Right lung (tissue), 5 donors: ENCODE data around the gene NPFFR1. TPM values are rescaled to one million over a fixed set of nuclear protein-coding genes. Genes with fewer than 3 reads are reported as not detected.
"Not testable (repeated sequence)": the region's sequence is repeated elsewhere in the genome, so short reads cannot be mapped to it uniquely, and the experiment has no call there.

Experiments used
- DNase-seq, 2 donors: peaks; one replicate each; pipeline ENCODE4 v3.0.0-alpha.2; 2013
- polyA plus RNA-seq, 5 donors: library from polyadenylated mRNA; unstranded; fragments of 120-200 nt; gene quantifications; one replicate each; pipeline versions ENCODE4 v1.2.1 to v1.2.3, GENCODE V29; 2013; ENCODE audit warnings: inconsistent platforms in 1 of 5, low replicate concordance in 1 of 5; ENCODE audit not compliant: insufficient read length in 5 of 5, insufficient read depth in 1 of 5

The NPFFR1 gene
- polyA plus RNA-seq, 5 donors, result 0.22 to 0.66 (median 0.44) TPM

DNA sequence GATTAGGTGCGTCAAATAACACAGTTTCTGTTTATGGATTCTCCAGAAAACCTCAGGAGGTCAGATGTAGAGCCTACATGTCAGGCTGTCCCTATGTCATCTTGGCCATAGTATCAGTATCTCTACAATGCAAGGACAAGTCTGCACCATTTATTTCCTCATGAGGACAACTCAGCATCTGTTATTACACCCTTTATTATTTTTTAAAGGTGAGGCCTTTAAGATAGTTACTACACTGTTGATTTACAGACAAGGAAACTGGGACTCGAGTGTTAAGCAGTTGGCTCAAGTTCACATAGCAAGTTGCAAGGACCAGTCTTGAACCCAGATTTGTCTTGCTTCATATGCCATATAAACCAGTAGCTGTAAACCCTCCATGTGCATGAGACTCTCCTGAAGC, 27.3 kb downstream of the NPFFR1 start:
- no peak for DNase-seq

DNA sequence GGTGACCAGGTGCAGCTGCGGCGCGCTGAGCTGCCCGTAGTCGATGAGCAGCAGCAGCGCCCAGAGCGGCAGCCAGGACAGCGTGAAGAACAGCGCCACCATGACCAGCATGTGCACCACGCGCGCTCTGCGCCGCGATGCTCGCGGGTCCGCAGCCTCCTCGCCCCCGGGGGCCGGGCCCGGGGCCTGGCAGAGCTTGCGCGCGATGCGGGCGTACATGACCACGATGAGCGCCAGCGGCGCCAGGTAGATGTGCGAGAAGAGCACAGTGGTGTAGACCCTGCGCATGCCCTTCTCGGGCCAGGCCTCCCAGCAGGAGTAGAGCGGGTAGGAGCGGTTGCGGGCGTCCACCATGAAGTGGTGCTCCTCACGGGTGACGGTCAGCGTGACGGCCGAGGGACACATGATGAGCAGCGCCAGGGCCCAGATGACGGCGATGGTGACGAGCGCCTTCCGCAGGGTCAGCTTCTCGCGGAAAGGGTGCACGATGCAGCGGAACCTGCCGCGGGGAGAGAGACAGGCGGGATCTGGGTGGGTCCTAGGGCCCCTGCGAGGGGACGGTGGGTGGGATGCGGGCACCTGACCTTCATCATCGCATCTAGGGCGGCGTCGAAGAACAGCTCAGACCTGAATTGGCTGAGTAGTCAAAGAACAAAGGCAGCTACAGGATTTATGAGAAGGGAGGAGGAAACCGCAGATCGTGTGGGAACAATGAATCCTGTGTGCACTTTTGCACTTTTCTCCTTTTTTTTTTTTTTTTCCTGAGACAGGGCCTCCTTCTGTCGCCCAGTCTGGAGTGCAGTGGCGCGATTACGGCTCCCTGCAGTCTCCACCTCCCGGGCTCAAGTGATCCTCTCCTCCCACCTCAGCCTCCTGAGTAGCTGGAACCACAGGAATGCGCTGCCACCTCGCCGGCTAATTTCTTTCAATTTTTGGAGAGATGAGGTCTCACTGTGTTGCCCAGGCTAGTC, 28.2 kb downstream of the NPFFR1 start:
- peak in 1 of 2 donors; percentile 20 for DNase-seq

DNA sequence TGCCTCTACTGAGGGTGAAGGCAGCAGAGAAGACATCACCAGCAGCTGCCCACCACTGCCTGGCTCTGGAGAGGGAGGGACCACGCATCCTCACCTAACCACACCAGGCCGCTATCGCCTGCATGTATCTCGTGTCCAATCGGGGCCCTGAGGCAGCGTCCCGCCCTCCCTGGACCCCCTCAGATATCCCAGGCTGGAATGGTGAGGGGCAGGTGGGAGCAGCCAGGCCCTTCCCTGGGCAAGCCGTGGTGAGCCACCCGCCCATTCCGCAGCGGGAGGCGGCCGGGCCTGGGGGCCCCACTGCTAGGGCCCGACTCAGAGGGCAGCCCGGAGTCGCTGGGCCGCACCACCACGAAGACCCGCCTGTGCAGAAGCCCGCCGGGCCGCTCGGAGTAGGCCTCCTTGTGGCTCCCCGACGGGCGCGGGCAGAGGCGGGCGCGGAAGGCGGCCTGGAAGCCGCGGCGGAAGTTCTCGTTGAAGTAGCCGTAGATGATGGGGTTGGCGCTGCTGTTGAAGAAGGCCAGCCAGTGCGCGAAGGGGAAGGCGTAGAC, 29.0 kb downstream of the NPFFR1 start:
- DNase-seq, result no peak

DNA sequence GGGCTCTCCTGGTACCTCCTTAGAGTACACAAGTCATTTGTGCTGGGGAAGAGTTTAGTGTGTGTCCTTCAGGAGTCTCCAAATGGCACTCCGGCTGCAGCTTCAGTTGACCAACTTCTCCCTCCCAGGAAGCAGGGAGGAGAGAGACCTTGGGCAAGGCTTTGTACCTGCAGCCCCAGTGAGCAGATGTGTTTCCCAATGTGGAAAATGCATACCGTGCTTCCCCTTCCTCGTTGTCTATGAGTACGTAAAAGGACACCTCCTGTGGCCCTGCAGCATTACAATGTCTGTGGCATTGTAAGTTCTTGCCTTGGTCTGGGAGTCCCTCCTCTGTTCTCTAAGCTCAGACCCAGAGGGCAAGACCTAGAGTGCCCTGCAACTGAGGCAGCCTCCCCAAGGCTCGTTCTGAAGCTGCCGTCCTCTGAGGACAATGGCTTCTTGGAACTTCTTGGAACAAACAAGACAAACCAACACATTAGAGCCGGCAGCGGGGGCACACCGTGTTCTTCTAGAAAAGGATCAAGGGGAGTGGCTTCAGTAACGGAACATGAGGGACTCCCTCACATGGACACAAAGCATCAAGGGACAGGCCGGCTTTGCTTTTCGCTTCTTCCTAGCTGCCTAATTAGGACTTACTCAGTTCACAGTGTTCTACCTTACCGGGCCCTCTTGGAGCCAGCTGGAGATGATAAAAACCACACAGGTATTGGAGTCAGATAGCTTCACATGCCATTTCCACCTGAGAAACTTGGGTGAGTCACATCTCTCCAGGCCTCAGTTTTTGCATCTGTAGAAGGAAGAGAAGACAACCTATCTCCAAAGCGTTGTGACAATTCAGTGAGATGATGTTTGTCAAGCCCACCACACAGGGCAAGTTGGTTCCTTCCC, 29.7 kb downstream of the NPFFR1 start:
- DNase-seq, result no peak

DNA sequence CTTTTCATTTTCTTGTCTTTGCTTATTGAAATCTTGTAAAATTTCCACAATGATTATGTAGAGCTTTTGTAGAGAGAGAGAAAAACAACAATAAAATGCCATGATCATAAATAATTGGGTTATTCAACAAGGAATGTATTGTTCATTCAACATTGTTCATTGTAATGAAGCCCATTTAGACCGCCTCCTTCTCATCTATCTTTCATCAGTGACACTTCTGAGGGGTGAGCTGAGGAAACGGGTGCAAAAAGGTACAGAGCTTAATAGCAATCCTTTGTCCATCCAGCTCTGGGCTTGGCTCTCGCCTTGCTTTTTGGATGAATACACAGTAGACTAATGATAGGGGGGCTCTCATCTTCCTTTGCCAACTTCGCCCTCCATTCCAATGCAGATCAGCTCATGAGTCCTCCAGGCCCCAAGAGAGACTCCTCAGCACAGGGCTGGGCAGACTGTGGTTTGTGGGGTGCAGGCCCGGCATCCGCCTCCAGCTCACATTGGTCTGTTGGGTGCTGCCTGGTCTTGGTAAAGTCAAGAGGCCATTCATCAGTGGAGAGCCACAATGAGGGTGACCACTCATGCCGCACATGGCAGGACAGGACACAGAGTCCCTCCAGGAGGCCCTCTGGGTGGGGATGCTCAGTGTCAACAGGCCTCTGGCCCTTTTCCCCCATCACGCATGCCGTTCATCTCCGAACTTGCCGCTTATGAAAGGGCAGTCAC, 32.7 kb downstream of the NPFFR1 start:
- no peak for DNase-seq

DNA sequence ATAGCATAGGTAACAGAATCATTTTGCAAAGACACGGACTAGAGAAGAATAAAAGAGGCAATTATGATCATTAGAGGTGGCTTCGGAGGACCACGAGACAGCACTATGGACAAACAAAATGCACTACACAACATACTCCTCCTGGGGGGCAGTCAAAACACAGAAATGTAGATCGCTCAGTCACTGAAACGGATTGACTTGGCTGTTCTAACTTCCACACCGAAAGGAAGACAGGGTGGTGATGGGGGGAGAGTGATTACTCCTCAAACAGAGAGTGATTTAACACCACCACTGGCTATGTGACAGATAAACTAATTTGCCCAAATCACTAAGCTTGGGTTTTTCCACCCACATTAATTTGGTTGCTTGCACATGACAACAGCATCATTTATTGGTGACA, 36.4 kb downstream of the NPFFR1 start:
- no peak for DNase-seq

DNA sequence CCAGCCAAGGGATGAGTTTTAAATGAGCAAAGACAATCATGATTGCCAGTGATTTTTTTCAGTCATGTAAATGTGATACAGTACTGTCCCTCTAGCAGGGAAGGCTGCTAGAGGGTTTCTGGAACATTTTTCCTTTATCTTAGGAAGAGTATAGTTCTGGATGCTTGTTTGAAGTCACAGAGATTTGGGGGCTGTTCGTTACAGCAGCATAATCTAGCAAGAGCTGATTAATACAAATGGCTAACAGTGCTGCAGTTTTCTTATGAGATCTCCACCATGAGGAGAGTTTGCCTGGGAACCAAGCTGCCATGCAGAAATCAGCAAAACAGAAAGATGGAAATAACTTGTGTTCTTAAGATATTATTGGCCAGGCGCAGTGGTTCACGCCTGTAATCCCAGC, 42.7 kb downstream of the NPFFR1 start:
- DNase-seq, result no peak

DNA sequence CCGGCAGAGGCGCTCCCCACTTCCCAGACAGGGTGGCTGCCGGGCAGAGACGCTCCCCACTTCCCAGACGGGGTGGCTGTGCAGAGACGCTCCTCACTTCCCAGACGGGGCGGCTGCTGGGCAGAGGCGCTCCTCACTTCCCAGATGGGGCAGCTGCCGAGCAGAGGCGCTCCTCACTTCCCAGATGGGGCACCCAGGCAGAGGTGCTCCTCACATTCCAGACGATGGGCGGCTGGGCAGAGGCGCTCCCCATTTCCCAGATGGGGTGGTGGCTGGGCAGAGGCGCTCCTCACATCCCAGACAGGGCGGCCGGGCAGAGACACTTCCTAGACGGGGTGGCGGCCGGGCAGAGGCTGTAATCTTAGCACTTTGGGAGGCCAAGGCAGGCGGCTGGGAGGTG, 43.8 kb downstream of the NPFFR1 start:
- not testable (repeated sequence) for DNase-seq

DNA sequence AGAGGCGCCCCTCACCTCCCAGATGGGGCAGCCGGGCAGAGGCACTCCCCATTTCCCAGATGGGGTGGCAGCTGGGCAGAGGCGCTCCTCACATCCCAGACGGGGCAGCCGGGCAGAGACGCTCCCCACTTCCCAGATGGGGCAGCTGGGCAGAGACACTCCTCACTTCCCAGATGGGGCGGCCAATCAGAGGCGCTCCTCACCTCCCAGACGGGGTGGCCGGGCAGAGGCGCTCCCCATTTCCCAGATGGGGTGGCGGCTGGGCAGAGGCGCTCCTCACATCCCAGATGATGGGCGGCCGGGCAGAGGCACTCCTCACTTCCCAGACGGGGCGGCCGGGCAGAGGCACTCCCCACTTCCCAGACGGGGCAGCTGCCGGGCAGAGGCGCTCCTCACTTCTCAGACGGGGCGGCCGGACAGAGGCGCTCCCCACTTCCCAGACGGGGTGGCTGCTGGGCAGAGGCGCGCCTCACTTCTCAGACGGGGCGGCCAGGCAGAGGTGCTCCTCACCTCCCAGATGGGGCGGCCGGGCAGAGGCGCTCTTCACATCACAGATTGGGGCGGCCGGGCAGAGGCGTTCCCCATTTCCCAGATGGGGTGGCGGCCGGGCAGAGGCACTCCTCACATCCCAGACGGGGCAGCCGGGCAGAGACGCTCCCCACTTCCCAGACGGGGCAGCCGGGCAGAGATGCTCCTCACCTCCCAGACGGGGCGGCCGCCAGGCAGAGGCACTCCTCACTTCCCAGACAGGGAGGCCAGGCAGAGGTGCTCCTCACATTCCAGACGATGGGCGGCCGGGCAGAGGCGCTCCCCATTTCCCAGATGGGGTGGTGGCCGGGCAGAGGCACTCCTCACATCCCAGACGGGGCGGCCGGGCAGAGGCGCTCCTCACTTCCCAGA, 44.5 kb downstream of the NPFFR1 start:
- not testable (repeated sequence) for DNase-seq

DNA sequence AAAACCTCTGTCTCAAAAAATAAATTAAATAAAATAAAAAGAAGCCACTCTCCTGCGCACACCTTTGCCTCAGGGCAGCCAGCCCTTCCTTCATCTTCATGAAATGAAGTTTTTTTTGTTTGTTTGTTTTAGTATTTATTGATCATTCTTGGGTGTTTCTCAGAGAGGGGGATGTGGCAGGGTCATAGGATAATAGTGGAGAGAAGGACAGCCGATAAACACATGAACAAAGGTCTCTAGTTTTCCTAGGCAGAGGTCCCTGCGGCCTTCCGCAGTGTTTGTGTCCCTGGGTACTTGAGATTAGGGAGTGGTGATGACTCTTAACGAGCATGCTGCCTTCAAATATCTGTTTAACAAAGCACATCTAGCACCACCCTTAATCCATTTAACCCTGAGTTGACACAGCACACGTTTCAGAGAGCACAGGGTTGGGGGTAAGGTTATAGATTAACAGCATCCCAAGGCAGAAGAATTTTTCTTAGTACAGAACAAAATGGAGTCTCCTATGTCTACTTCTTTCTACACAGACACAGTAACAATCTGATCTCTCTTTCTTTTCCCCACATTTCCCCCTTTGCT, 45.8 kb downstream of the NPFFR1 start:
- not testable (repeated sequence) for DNase-seq

DNA sequence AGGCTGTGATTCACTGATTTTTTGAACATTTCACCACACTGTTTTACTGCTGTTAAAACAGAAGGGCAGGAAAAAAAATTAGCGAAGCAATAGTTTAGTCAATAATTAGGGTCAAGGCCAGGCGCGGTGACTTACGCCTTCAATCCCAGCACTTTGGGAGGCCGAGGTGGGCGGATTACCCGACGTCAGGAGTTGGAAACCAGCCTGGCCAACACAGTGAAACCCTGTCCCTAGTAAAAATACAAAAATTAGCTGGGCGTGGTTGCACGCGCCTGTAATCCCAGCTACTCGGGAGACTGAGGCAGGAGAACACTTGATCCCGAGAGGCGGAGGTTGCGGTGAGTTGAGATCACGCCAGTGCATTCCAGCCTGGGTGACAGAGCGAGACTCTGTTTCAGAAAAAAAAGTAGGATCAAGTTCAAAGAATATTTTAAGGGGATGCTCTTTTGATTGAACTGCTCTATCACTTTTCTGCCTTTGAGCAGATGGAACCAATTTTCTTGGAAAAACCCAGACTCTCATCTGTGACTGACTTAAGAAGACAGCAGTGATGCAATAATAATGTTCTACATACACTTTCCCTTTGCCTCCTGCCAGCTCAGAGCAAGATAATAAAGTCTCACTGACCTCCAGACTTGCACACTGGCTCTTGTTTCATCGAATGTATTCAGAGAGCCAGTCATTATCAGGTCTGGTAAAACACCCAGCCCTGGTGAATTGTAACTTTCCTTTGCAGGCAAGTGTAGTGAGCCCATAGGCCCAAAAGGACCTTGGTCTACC, 48.9 kb downstream of the NPFFR1 start:
- DNase-seq, result peak; percentile 34 to 53

DNA sequence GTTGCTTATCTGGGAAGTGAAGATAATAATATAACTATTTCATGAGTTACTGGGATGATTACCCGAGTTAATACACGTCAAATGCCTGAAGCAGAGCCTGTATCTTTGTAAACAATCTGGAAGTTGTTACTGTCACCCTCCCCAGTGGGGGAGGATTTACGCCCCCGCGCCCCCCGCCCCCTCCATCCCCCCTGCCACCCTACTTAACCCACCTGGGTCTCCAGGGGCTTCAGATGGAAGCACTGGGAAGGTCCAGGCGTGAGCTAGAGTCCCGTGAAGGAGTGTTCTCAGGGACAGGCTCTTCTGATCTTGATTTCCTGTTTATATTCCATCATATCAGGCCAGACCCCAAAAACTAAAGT, 49.9 kb downstream of the NPFFR1 start:
- no peak for DNase-seq

DNA sequence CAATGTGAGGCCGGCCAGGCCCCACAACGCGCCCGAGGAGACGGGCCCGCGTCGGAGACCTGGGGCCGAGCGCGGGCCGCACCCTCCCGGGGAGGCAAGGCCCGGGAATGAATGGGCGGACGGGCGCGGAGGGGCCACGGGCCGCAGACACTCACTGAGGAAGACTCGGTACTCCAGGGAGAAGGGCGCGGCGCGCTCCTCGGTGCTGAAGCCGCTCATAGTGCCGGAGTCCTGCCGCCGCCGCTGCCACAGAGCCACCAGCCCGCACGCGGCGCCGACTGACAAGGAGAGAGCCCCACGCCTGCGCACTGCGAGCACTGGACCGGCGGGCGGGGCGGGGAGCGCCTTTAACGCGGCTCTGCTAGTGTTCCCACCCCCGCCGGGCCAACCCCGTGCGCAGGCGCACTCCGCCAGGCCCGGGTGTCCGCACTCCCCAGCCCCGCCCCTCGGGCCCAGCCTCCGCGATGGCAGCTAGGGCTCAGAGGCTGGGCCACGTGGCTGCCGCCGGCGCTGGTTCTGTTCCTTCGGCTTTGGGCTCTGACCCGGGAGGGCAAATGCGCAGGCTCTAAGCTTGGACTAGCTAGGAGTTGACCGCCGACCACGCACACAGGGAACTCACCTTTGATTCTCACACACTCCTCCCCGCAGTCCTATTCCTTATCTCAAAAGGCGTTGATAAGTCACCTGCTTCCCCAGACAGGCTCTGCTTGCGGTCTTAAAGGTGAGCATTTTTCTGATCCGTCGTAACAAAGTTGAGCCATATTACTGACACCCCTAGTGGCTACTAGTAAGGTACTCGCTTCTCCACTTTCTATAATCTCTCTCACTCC, 50.5 kb downstream of the NPFFR1 start, which contains the start of gene PPA1:
Gene PPA1 (minus strand): TSS at position 321 of the 830 bp plus-strand sequence. CDS start 102 bp downstream, at position 219.
- peak; percentile 96 for DNase-seq

DNA sequence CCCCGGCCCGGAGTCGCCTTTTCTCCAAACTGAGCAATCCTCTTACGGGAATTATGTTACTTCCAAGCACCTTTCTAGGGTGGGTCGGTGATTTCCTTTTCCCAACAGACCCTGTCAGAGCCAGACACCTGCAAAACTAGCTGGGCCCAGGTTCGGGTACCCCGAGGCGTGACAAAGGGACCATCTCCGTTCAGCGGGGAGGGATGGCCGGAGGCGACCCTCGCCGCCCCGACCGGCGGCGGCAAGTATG, 51.0 kb downstream of the NPFFR1 start:
- no peak for DNase-seq

DNA sequence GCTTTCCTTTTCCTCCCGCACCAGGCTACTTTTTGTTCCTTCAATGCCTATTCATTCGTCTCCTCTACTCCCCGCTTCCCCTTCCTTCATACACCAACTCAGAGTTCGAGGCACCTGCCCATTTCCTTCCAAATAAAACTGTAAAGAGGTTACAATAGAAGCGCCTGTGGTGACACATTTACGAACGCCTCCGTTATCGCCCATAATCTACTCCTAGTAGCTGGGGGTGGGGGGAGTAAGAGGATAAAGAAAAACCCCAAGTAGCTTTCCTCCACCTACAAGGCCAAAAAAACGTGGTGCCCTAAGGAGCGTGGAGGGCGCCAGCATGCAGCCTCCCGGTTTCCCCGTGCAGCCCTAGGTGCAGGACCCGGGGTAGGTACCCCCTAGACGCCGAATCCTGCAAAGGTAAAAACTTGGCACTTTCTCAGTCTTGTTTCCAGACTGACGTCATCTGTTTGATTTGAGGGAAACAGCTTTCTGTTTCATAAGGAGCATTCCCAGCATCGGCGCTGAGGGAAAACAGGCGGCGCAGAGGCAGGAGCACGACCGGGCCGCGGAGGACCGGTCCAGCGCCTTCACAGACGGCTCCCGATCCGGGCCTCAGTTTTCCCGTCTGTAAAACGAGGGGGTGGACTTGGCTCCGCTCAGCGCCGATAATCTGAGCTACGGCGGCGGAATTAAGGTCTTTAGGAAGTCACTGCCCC, 51.5 kb downstream of the NPFFR1 start:
- peak; percentile 55 to 67 for DNase-seq

DNA sequence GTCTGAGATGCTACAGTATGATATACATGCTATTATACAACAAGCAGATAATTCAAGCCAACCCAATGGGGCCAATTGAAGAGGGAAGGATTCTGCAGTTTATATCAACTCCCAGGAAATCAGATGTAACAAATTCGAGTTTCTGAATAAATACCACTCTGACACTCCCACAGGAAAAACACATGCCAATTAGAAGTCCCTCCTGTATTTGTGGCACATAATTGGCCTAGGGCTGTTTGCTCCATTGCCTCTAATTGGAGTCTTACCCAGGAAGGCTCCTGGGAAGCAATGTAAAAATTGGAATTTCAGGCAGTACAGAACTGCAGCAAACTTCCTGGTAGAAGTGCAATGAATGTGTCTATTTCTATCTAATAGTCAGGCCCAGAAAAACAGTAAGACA, 55.3 kb downstream of the NPFFR1 start:
- DNase-seq, result no peak

DNA sequence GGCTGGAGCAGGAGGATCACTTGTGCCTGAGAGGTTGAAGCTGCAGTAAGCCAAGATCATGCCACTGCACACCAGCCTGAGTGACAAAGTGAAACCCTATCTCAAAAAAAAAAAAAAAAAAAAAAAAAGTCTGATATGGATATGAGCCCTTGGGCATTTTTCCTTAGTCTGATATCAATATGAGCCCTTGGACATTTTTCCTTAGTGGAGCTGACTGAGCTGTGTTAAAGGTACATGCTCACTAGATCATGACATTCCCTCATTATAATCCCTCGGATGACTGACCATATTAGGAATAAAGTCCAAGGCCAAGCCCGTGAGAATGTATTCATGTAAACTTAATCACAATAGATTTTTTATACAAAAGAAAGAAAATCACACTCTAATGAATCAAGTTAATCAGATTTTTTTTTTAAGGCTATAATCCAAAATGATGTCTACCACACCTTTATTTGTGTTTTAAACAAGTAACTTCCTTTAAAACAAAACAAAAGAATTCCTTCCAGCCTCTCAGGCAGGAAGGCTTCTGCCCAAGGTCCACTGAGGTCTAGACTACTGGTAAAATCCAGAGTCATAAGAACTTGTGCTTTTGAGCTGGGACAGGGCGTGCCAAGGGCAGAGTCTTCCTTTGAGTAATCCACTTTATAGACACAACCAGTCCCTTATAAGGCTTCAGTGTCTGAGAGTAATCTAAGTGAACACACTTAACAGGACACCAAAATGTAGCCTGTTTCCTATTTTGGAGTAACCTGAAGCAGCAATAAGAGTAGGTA, 56.1 kb downstream of the NPFFR1 start:
- DNase-seq, result no peak
